Subcutaneous abdominal adipose tissue (tissue), 5 donors: ENCODE data around the gene BHLHA15.
"Not testable (repeated sequence)": the region's sequence is repeated elsewhere in the genome, so short reads cannot be mapped to it uniquely, and the experiment has no call there.

Source experiments
- H3K27ac ChIP-seq: one replicate; pipeline ENCODE4 v1.7.0; 2013; ENCODE audit warnings: low read depth, mild to moderate bottlenecking, inconsistent platforms, low read length, moderate library complexity
- H3K27me3 ChIP-seq, 5 donors: one replicate each; pipeline ENCODE4 v1.7.0; 2013; ENCODE audit warnings: low read length in 5 of 5, inconsistent platforms in 1 of 5; ENCODE audit not compliant: control insufficient read depth in 5 of 5, insufficient read depth in 4 of 5
- H3K36me3 ChIP-seq, 5 donors: one replicate each; pipeline ENCODE4 v1.7.0; 2013; ENCODE audit warnings: low read length in 5 of 5; ENCODE audit not compliant: control insufficient read depth in 5 of 5, insufficient read depth in 5 of 5
- H3K4me1 ChIP-seq, 5 donors: one replicate each; pipeline ENCODE4 v1.7.0; 2013; ENCODE audit warnings: low read length in 5 of 5, mild to moderate bottlenecking in 3 of 5, moderate library complexity in 1 of 5; ENCODE audit not compliant: control insufficient read depth in 5 of 5, insufficient read depth in 5 of 5
- H3K4me3 ChIP-seq, 5 donors: one replicate each; pipeline ENCODE4 v1.7.0; 2013; ENCODE audit warnings: low read length in 5 of 5, low read depth in 1 of 5
- H3K9ac ChIP-seq, 5 donors: one replicate each; pipeline ENCODE4 v1.7.0; 2013; ENCODE audit warnings: low read length in 5 of 5, mild to moderate bottlenecking in 4 of 5, moderate library complexity in 3 of 5
- H3K9me3 ChIP-seq, 5 donors: one replicate each; pipeline ENCODE4 v1.7.0; 2013; ENCODE audit warnings: low read length in 5 of 5; ENCODE audit not compliant: control insufficient read depth in 5 of 5
- donor health status: healthy.
- donor health status: healthy.
- donor health status: healthy.
- donor health status: healthy.
- donor health status: healthy.

BHLHA15 gene

GRCh38 chr7:98215561-98216495, 4.6 kb downstream of the BHLHA15 start:
- Histone ChIP-seq H3K4me1 (peaks cover 0 to 17% (median 13%) of the 10 kb centered on the region in 5 donors), H3K27me3 (peaks cover 5 to 10% (median 6%) of the 10 kb centered on the region in 5 donors), H3K9me3 (no peaks in the 10 kb centered on the region), H3K9ac (no peak overlapping the region), H3K4me3 (no peak overlapping the region), H3K27ac (no peak overlapping the region), H3K36me3 (peaks cover 0 to 21% (median 15%) of the 10 kb centered on the region in 5 donors)

GRCh38 chr7:98216941-98217622, 5.8 kb downstream of the BHLHA15 start:
- Histone ChIP-seq H3K27me3 (peaks cover 0 to 4% (median 0%) of the 10 kb centered on the region in 5 donors), H3K9me3 (no peaks in the 10 kb centered on the region), H3K9ac (no peak overlapping the region), H3K4me1 (peaks cover 0 to 15% (median 9%) of the 10 kb centered on the region in 5 donors), H3K4me3 (no peak overlapping the region), H3K27ac (no peak overlapping the region), H3K36me3 (peaks cover 0 to 32% (median 22%) of the 10 kb centered on the region in 5 donors)

GRCh38 chr7:98217623-98218582, 6.7 kb downstream of the BHLHA15 start:
- H3K4me3 ChIP-seq = no peak overlapping the region
- H3K9me3 ChIP-seq = no peaks in the 10 kb centered on the region
- H3K9ac ChIP-seq = no peak overlapping the region
- H3K4me1 ChIP-seq = peaks cover 0 to 15% (median 9%) of the 10 kb centered on the region in 5 donors
- H3K27me3 ChIP-seq = no peaks in the 10 kb centered on the region
- H3K27ac ChIP-seq = no peak overlapping the region
- peaks cover 0 to 40% (median 30%) of the 10 kb centered on the region in 5 donors for H3K36me3 ChIP-seq

GRCh38 chr7:98219382-98219781, 8.1 kb downstream of the BHLHA15 start:
- not testable (repeated sequence) for H3K9me3 ChIP-seq, H3K9ac ChIP-seq, H3K27ac ChIP-seq, H3K4me1 ChIP-seq, H3K4me3 ChIP-seq, H3K27me3 ChIP-seq
- H3K36me3 ChIP-seq = peaks cover 0 to 52% (median 36%) of the 10 kb centered on the region in 5 donors

GRCh38 chr7:98221611-98222532, 10.6 kb downstream of the BHLHA15 start:
- H3K4me1 ChIP-seq = peaks cover 0 to 7% (median 0%) of the 10 kb centered on the region in 5 donors
- H3K27ac ChIP-seq = no peak overlapping the region
- no peak overlapping the region for H3K4me3 ChIP-seq
- no peaks in the 10 kb centered on the region for H3K9me3 ChIP-seq
- H3K9ac ChIP-seq = no peak overlapping the region
- no peaks in the 10 kb centered on the region for H3K27me3 ChIP-seq
- peaks cover 0 to 64% (median 46%) of the 10 kb centered on the region in 5 donors for H3K36me3 ChIP-seq

GRCh38 chr7:98222533-98223195, 11.4 kb downstream of the BHLHA15 start:
- H3K27me3 ChIP-seq = no peaks in the 10 kb centered on the region
- no peak overlapping the region for H3K27ac ChIP-seq
- H3K9ac ChIP-seq = no peak overlapping the region
- peaks cover 0 to 62% (median 42%) of the 10 kb centered on the region in 5 donors for H3K36me3 ChIP-seq
- H3K4me1 ChIP-seq = peaks cover 0 to 7% (median 0%) of the 10 kb centered on the region in 5 donors
- no peak overlapping the region for H3K4me3 ChIP-seq
- H3K9me3 ChIP-seq = no peaks in the 10 kb centered on the region

- peaks cover 0 to 67% (median 48%) of the 10 kb centered on the region in 5 donors for H3K36me3 ChIP-seq
- H3K4me1 ChIP-seq = peaks cover 0 to under 1% (median 0%) of the 10 kb centered on the region in 5 donors
- H3K27me3 ChIP-seq = no peaks in the 10 kb centered on the region
- no peak overlapping the region for H3K4me3 ChIP-seq
- H3K9me3 ChIP-seq = no peaks in the 10 kb centered on the region
- no peak overlapping the region for H3K27ac ChIP-seq
- H3K9ac ChIP-seq = no peak overlapping the region
Measured at GRCh38 chr7:98223351-98223897, 12.2 kb downstream of the BHLHA15 start.

GRCh38 chr7:98223898-98224700, 12.9 kb downstream of the BHLHA15 start:
- Histone ChIP-seq H3K36me3 (peaks cover 0 to 74% (median 54%) of the 10 kb centered on the region in 5 donors), H3K4me1 (no peaks in the 10 kb centered on the region), H3K27ac (no peak overlapping the region), H3K4me3 (no peak overlapping the region), H3K27me3 (no peaks in the 10 kb centered on the region), H3K9me3 (no peaks in the 10 kb centered on the region), H3K9ac (no peak overlapping the region)
